ENCODE data around the gene FRMD6.

DNA sequence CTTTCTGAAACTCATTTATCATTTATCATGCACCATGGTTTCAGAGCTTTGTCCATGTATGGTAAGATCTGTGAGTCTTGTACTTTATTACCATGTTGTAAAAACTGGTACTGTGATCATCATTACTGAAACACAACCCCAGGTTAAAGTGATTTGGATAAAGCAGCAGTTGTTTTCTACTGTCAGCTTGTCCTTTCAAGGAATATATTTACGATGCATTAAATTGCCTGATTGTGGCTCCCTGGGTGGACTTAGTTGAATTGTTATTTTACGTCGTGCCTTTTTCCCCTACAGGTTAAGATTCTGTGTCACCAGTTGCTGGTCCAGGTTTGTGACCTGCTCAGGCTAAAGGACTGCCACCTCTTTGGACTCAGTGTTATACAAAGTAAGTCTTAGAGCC lies 46.1 kb downstream of the FRMD6 start:
- TF ChIP-seq CTCF (conservative IDR thresholded peaks at IDR 0.05; ENCODE audit: low read length) (no peak), EZH2phosphoT487 (IDR thresholded peaks at IDR 0.05; ENCODE audit: borderline replicate concordance) (no peak)

Measured in Loucy (cell line).